HG03442 (cell line): ENCODE results near the gene EGFR.

Experiments used
- ATAC-seq: cut with Tn5 transposase; IDR thresholded peaks from one replicate; pipeline ENCODE4 v1.9.1; 2021; ENCODE audit warnings: mild to moderate bottlenecking, moderate library complexity; ENCODE audit not compliant: unreplicated experiment

EGFR gene

DNA sequence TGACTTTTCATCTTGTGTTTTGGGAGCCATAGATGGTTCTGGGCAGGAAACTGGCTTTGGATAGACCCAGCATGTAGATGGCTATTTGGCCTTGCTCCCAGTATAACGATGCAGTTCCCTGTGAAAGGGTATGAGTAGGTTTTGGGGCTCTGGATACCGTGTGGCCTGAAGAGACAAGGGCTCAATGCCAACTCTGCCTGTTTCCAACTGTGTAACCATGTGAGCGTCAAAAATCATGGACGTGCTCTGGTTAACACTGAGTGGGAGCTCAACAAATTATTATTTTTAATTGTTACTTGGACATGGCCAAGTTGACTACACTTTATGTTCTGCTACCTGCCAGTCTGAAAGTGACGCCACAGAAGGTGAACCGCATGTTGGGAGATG, 41.8 kb downstream of the EGFR start:
- ATAC-seq, result no peak

DNA sequence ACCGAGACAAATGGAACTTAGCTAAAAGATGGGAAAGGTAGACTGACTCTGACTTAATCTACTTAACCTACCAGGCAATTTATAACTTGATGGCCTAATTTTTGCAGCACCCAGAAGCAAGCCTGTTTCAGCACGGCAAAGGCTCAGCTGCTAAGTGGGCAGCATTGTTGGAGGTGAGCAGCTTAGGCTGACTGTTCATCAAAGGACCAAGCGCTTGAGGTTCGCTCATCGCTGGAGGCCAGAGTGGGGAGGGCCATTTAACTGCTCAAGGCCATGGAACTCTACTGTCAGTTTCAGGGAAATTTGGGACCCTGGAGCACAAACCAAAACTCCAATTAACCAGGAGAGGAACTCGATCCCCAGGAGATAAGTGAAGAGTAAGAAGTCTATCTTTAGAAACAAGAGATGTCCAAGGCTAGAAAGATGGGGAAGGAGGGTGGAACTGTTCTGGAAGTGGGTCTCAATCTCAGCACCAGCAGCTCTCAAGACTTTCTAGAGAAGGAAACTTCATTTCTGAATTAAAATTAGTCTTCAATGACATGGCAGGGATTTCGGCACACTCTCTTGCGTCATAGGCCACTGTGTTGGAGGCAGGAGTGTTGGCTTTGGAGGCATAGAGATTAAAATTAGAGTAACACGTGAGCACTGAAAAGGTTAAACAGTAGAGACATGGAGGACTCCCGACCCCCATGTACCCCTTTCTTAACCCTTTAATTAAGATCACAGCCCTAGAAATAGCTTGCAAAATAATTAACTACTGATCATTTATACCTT, 43.1 kb downstream of the EGFR start:
- no peak for ATAC-seq

DNA sequence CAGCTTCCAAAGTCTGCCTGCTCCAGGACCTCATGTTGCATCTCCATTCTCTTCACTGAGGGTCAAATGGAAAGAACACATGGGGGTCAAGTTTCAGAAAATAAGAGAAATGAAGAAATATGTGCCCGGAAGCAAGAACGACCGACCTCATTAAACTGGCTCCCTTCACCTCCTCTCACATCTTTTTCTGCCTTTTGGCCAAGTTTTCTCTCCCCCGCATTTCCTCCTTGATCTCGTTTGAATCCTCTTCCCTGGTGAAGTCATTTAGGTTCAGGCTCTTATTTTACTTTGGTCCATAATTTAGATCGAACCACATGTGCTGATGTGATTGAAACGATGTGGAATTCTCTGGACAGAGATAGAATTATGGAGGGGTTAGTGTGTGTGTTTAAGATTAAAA, 44.2 kb downstream of the EGFR start:
- ATAC-seq, result no peak

DNA sequence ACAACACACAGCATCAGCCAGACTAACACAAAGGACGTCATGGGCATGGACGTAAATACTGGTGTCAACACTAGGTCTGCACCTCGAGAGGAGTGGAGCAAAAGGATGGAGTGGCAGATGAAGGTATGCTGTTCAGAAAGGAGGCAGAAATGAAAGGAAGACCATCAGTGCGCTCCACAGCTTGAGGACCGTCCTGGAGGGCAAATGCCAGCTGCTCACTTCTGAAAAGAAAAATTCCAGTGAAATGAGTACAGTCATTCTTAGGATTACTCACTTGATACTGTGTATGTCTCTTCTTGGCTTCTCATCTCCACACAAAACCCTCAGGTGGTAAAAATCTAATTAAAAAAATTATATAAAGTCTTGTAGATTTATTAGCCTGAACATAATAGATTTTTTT, 44.8 kb downstream of the EGFR start:
- ATAC-seq, result no peak

DNA sequence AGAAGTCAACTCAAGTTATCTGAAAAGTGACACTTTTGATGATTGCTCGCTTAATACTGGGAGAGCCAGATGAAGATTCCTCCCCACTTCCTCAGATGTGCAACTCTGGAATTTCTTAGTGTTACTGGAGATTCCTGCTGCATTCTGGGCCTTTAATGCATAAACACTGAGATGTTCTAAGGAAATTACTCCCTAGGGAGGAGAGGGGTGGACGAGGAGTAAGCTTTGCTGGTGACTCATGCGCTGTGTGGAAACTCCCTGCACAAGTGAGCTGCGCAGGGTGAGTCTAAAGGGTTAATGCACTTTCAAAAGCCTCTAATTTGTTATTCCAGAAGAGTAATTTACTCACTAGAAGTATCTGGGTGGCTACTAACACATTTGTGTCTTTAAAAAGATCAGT, 46.3 kb downstream of the EGFR start:
- ATAC-seq, result peak; percentile 68

DNA sequence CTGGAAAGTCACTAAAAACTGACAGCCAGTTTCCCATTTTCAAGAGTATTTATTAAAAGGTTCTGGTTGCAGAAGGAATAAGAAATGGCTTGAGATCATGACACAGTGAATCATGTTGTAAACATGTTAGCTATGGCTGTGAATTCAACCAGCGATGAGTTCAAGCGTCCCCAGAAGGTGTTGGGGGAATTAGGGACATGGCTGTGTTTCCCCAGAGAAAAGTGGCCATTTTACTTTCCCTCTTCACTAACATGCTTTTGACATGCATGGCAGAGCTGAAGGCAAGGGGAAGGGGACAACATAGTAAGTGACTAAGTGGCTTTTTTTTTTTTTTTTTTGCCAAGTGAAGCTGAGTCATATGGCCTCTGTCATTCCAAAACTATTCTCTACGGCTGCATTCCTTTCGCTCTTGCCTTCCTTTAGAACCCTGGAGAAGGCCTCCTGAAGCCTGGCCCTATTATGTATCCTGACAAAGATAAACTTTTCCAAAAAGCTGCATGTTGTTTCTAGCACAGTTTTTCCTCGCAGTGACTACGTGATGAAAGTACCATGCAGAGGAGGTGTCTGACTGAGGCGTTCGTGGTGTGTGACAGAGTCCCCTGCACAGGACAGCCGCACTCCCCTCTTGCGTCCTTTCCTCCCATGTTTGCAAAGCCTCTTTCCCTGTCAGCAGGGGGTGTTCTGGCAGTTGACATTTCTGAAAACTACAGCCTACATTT, 46.9 kb downstream of the EGFR start:
- ATAC-seq, result peak; percentile 48

DNA sequence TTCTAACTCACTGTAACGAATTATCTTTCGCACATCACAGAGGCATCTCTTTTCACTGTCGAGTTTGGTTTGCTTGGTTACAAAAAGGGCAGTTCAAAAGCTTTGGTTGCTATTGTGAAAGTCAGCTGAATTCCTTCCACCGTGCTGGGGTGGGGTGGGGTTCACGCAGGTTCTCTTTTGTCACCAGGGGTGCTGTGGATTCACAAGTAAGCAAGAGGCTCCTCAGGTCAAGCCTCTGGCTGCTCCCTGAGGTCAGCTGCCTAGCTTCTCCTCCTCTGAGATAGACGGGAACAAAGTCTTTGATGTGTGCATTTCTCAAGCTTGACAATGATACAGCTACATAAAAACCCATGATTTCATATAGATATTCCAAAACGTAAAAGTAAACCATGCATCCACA, 47.7 kb downstream of the EGFR start:
- ATAC-seq, result no peak

DNA sequence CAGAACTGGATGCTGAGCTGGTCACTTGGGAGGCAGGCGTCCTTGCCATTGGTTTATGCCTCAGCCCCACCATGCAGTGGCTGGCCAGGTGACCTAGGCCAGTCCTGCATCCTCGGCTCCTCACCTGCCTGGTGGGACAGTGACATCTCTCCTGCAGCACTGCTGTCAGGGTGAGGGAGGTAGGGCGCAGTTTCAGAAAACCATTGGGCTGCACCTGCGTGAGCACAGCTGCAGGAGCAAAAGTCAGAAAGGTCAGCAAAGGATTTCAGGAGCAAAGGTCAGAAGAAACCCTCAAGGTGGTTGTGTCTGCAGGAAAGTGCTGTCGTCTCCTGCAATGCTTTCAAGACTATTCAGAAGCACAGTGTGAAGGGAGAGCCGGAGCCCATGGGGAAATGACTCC, 48.1 kb downstream of the EGFR start:
- ATAC-seq, result no peak

DNA sequence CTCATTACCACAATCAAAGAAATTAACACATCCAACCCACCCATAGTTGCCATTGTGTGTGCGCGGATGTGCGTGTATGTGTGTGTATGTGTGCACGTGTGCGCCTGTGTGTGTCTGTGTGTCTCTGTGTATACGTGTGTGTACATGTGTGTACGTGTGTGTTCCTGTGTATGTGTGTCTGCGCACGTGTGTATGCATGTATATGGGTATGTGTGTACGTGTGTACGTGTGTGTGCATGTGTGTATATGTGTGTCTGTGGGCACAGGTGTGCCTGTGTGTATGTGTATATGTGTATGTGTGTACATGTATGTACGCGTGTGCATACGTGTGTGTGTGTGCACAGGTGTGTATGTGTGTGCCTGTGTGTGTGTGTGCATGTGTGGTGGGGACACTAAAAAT, 48.9 kb downstream of the EGFR start:
- no peak for ATAC-seq

DNA sequence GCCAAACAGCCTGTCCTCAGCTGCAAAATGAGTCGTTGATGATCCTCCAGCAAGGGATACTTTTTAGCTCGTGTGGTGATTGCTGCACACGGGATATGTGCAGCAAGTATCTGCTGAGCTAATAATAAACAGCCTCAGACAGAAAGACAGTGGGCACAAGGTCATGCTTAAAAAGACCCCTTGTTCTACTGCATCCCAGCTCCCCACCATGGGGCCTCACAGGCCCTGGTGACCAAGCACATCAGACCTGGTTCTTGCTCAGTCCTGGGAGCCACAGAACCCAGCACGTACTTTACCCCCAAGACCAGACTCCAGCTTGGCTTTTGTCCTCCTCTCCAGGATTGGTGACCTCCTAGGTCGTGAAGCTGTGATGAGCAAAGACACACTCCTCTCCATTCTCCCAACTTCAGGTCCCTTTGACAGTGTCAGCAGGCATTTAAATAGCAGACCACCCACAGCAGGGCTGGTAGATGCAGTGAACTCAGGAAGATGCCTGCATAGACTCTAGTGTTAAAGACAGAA, 50.5 kb downstream of the EGFR start:
- no peak for ATAC-seq

DNA sequence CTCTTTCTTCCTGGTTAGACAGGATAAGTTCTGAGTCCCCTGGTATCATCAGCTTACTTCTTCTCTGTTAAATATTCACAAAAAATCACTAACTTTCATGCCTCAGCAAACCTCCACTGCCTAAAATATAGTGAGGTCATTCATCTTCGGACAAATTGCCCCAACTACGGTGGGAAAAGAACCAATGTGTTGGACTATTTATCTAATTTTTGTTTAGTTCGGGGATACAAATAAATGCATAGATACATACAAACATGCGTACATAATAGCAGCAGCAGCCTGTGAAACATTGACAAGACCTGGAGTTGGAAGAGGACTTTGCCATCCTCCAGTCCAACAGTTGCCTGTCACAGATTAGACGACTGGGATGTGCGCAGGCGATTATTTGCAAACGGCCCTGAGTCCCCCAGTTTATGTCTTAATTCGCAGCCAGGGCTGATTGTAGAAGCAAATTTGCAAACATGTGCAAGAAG, 51.5 kb downstream of the EGFR start:
- no peak for ATAC-seq

DNA sequence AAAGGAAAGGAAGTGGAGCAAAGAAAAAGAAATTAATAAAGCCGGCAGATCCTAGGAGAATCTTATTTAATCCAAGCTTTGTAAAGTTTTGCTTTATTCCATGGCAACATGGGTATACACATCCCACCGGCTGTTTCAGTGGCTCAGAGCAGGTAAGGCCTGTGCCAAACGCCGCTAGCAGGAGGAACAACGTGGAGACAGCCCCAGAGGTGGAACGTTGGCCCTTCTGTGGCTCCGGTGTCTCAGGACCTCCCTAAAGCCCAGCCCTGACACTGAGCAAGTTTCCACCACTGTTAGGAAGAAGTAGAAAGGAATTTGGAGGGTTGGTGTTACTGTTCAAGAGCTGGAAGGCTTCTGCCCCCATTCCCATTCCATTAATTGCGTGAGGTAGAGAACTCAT, 52.0 kb downstream of the EGFR start:
- ATAC-seq, result no peak

DNA sequence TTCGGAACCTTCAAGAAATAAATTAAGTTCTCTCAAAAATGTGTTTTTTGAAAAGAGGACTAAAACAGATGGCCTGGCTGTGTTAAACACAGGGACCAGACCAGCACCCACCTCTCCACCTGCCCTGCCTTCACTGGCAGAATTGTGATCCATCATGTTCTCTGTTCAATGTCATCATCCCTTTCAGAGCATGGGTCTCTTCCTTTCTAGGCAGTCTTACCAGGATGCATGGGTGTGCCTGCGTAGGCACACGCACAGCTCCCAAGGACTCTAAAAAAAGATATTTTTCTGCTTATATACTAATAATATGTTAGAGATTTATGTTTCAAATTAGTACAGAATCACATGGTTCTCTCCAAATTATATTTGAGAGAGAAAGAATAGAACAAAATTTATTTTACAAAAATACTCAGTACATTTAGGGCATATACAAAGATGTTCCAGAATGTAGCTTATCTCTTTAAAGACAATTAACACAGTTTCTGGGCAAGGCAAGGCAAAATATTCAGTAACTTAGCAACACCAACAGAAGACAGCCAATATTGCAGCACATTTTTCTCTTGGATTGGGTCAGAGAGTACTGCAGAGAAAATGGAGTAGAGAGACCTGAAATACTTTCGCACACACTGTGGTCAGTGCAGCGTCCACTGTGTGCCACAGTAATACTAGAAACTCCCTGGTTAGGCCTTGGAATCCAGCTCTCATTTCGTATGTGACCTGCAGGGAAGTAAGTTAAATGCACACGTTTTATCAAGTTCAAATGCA, 52.8 kb downstream of the EGFR start:
- no peak for ATAC-seq

DNA sequence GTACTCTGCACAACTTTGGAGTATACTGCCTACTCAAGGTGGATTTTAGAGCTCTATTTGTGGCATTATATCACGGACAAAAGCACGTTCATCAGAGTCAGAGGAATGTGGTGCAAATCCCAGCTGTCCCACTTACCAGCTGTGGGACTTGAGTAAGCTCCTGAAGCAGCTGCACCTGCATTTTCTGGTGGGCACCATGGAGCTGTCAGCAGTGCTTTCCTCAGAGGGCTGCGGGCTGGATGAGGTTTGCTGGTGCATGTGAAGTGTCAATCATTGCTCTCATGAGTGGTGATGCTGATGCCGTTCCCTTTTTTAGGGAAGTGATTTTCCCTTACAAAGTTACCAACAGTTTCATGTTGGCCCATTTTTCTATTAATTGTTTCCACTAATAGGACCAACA, 53.4 kb downstream of the EGFR start:
- ATAC-seq, result no peak

DNA sequence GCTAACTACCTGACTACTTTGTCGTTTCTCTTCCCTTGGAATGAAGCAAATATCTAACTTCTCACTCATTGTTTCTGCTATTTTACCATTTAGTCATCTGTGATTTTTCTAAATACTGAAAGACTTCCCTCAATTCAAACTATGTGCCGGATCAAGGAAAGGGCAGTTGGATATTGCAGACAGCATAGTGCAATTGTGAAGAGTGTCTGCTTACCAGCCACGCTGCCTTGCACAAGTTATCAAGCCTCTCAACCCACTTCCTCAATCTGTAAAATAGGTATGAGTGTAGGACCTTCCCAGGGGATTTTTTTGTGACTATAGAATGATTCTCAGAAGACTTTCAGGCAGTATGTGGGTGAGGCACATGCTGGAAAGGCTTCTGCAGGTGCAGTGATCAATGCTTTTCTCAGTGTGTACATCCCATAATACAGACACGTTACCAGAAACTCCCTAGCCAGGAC, 54.3 kb downstream of the EGFR start:
- ATAC-seq, result peak; percentile 67

DNA sequence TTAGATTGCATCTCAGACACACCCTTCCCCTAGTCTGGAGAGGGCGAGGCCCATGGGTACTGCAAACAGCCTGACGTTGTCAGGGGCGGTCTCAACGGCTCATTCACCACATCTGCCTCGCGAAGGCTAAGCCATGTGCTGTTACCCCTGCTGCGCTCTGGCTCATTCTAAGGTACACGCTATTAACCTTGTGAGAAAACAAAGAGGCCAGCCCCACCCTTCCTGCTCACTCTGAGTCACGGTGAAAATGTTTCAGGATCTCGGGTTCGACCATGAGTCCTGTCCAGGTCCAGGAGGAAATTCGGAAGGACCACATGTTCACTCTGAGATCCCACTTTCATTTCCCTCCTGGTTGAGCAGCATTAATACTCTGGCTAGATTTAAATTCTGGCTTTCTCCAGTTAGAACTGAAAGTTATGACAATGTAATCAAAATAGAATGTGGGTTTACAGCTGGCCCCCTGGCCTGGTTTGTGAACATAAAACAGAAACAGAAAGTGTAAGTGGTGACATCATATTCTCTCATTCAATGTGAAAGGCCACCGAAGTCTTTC, 55.2 kb downstream of the EGFR start:
- ATAC-seq, result peak; percentile 84

DNA sequence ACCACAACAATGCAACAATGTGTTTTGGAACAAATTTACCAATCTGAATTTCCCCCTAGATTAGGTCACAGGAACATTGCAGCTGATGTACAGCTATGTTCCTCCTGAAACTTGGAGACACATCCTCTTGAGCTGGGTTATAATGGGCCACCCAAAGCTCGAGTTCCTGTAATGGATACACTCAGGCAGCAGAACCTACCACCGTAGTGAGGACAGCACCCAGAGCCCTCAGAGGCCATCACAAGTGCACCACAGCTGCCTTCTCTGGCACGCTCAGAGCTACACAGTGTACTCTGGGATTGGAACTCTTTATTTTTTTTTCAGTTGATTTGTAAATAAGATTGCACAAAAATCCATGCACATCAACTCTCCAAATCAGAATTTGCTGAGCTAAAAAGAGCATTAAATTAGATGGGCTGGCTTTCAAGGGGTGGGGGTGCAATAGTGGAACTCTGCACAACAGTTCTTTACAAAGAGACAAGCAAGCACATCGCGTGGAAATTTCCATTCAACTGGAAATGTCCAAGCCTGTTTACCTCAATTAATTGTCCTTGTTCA, 56.7 kb downstream of the EGFR start:
- no peak for ATAC-seq

DNA sequence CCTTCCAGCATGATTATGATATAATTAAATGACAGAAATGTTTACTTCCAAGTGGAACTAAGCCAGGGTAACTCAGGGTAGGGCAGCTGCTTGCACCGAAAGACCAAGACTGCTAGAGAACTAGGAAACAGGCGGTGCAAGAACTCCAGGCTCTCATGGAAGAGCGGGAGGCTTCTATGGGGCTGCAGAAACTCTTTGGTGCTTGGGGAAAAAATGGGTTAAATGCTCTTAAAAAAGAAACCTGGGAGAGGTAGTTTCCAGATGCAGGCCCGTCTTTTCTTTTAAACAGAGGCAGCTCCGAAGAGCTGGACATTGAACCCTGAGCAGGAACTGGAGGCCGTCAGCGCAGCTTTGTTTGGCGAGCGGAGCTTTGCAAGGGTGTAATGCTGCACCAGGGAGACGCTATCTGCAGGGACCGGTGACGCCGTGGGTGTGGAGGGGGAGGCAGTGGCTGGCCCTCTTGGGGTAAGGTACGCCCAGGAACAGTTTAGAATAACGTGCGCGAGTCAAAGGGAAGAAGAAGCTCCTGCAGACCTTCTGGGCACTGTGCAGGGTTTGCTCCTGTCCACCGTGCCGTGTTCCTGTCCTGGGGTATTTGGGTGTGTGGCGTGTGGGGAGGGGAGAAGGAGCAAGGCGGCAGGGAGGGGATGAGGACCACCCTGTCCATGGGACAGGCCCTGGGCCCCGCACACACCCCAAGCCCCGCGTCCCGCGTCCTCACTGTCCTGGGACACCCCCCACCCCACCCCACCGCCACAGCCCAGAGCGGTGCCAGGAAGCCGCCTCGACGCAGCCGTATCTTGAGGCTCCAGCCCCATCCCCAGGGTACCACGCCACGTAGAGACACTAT, 59.0 kb downstream of the EGFR start:
- no peak for ATAC-seq

DNA sequence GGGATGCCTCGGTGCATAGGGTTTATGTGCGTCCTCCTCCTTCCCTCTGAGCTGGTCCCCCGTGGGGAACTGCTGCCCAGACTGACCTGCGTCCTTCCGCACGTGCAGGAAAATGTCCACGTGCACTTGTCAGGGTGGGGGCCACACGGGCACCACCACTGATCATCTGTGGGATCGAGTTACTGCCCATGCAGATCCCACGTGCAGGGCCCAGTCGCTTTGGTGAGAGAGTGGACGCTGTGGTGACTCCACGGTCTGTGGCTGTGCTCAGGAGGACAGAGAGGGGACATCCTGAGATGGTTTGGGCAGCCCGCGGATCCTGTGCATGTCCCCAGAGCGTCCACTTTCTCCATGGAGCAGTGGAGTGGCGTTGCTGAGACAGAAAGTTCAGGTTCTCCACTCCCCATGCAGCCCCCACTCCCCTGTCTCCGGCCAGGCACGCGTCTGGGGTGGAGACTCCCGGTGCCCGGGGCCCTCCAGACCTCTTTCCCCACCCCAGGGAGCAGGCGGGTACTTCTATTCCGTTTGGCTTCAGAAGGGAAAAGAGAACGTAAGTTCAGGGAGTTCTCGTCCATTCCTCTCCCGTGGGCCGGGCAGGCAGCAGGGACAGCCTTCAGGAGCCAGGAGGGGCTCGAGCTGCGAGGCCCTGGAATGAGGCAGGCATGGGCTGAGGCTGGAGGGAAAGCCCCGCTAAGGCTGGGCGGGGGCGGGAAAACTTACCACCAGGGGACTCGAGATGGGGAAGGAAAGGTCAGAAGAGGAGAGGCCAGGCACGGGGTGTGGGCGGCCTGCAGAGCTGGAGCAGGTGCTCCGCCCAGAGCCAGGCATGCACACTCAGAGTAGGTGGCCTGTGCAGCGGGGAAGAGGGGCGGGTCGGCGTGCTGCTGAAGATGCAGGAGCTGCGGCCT, 59.9 kb downstream of the EGFR start:
- no peak for ATAC-seq
